KG1 (cell line): Measurements from ENCODE around the gene CD164L2.
A peak's percentile ranks its signal among the peaks of the same experiment; 100 is the strongest.

Source experiments
- DNase-seq: peaks from one replicate; lab custom pipeline; 2025; lab: John Stamatoyannopoulos, UW

CD164L2 gene

DNA sequence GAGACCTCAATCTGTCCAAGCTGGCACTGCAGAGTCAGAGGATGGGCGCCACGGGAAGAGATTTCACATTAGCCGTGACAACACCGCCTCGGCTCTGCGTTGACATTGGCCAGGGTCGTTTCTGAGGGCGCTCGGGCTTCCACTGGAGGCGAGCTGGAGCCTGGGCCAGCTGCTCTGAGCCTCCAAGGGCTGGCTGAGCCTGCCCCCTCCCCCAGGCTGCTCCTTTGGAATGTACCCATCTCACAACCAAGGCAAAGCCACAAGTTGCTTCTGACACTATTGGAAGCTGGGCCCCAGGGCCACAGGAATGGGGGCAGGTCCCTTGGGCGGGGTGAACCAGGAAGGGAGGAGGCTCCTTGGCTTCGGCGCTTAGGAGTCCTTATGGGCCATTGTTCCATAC, 21.9 kb upstream of the CD164L2 start:
- no peak for DNase-seq

DNA sequence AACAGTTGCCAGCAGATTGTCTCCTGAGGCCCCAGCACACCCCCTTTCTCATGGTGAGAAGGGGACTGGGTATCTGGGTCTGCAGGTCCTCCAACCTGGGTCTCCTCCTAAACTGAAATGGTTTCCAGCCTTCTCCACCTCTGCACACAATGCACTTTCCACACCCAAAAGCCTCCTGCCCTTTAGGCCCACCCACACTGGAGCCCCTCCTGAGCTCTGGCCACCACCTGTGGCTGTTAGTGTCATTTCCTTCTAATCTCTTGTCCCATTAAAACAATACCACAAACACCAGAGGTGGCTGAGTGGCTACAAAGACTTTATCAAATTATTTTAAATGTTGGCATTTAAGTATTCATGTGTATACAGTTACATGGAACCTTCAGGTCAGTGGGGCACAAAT, 20.8 kb upstream of the CD164L2 start:
- peak; percentile 8 for DNase-seq

DNA sequence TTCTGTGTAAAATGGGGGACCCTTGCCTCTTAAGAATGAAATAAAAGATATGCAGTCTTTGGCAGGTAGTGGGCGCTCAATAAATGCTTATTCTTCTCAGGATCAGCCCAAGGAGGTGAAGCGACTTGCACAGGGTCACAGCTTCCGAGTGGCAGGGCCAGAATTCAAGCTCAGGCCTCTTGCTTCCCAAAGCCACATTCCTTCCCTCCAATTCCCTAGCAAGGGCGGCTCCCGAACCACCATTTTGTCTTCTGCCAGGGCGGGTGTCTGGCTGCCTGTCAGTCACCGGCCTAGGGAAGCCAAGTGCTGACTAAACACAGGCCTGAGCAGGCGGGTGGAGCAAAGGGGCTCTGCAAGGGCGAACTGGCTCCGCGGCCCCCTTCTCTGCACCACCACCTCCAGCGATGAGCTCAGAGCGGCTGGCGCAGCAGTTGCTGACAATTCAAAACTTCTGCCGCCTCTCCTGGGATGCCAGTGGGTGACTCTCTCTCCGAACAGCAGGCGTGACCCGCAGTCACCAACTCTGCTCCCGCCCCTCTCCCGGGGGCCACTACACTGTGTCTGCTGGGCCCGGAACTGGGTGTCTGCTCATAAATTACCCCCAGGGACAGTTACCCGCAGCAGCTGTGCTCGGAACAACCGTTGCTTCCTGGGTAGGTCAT, 20.1 kb upstream of the CD164L2 start:
- peak; percentile 70 for DNase-seq

DNA sequence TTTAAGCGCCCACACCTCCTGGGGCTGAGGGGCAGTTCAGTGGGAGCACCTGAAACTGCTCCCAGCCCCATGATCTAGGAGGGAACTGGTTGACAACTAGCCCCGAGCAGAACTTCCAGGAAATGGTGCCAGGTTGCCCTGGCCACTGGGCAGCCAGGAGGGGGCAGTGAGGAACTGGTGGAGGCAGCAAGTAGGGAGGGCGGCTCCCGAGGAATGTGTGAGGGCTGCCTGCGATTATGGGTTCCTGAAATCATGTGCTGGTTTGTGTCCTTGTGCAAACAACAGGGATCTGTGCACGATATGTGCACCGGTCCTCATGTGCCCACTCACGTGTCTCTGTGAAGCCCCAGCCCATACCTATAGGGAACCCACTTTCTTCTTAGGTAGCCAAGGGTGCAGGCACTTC, 19.2 kb upstream of the CD164L2 start:
- no peak for DNase-seq

DNA sequence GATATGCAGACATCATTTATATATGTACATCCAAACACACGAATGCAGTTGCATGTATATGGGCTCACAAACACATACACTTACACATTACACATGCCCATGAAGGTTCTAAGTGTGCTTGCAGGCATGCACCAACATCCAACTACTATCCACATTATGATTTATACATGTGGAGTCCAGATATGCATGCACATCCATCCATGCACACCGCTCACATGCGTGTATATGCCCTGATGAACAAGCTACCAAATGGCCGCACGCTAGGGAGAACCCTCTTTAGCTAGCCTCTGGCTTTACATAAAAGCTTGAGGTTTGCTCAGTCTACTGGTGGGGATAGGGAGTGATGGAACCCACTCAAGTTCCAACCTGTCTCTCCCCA, 17.8 kb upstream of the CD164L2 start:
- DNase-seq = no peak

DNA sequence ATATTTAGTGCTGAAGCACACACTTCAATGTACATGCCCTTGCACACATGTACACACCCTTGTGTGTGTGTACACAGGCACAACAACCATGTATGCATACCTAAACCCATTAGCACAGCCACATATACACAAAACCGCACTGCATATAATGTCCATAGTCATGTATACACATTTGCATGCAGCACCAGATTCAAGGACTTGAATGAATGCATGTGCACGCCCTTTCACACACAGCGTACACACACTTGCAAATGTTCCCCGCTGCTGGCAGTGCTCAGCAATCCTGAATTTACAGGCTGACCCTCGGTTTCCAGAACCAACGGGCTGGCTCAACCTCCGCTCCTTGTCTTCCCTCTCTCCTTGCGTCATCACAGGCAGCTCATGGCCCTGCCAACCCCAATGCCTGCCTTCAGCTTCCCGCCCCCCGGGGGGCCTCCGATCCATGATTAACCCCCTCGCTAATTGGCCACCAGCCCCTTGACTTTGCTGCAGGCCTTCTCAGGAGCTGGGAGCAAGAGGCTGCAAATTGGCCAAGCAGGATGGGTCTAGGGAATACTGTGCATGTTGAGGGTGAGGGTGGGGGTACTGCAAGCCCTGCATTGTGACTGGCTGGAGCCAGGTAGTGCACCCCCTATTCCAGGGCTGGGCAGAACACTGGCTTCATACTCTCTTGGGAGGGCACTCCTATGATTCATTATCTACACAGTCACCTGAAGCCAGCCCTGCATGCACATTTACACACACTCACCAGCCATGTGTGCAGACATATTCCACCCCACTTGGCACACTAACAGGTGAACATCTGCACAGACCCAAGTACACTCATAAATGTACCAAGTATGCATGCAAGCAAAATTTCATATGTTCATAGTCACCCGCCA, 17.2 kb upstream of the CD164L2 start:
- DNase-seq = no peak

DNA sequence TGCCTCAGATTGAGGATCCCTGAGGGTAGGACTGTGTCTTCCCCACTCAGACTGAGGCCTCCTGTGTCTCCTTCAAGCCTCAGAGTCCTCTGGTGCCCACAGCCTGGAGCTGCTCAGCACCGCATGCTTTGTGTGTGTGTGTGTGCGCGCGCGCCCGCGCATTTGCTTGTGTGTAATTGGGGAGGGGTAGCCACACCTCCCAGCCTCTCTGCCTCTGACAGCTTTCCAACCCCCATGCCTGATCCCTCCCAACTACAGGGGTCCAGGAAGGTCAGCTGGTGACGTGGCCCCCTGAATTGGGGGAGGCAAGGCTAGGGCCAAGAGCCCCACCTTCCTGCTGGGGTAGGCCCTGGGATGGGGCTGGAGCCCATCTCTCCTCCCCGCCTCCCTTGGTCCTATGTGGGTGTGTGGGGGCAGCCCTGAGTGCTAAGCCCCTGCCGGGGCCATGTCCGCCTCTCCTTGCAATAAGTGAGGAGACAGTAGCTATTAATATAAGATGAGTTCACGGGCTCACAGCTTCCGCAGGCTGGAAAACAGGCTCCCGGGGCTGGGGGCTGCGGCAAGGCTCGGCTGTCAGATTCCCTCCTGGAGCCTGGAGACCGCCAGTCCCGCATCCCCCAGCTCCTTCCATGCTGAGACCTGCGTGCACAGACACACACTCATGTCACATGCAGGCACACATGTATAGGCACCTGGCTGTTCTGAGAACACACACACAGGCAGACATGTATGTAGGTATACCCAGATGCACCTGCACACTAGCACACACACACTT, 16.3 kb upstream of the CD164L2 start:
- no peak for DNase-seq

DNA sequence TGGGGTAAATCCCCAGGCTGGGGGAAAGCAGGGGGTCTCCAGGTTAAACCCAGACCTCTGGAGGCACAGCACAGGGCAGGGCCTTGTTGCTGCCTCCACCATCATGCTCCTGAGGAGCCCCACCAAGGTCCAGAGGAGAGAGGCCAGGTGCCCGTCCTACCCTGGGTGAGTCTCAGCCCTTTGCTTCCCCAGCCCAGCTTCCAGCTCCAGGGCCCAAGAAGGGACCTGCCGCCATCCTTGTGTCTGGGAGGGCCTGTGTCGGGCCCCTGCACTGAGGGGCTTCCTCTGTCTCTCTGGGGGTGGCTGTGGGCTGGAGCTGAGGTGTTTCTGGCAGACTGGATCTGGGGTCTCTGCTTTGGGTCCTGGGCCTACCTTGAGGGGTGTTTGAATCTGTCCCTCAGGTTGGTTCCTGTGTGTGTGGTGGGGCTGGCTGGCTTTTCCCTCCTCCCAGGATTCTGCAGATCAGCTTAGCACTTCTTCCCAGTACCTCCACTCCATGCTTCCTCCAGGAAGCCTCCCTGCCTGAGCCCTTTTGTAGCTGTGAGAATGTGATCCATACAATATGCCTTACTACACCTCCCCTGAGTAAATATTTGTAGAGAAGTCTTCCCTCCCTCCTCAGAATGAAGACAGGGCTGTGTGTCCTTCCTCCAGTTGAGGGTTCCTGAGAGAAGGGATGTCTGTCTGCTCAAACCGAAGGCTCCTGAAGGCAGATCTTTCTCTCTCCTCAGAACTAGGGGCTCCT, 15.4 kb upstream of the CD164L2 start:
- no peak for DNase-seq

DNA sequence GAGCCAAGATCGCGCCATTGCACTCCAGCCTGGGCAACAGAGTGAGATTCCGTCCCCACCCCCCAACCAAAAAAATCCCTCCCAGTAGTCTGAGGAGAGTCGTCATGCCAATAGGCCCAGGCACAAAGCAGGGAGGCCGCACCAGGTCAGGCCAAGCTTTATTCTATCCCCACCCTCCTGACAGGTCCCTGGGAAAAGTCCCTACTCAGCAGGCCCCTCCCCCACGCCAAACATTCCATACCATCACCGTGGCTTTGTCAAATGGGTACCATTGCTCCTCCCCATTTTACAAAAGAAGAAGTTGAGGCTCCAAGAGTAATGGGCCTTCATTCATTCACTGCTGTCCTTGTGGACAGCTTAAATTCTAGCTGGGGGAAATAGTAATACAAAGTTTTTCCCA, 14.6 kb upstream of the CD164L2 start:
- DNase-seq = no peak

DNA sequence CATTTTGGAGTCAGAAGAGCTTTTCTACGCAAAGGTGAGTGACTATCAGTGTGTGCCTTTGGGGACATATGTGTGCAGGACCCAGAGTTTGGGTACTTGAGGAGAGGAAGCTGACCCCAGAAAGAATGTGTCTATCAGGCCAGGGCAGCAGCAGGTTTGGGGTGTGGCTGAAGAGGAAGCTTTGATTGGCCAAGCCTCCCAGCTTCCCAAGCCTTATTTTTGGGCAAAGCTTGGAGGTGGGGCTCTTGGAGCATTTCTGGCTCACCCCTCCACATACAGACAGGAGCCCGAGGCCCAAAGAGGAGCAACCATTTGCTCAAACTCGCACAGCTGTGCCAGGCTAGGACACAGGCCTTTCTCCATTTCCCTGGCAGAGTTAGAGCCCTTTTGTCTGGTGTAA, 14.0 kb upstream of the CD164L2 start:
- no peak for DNase-seq

DNA sequence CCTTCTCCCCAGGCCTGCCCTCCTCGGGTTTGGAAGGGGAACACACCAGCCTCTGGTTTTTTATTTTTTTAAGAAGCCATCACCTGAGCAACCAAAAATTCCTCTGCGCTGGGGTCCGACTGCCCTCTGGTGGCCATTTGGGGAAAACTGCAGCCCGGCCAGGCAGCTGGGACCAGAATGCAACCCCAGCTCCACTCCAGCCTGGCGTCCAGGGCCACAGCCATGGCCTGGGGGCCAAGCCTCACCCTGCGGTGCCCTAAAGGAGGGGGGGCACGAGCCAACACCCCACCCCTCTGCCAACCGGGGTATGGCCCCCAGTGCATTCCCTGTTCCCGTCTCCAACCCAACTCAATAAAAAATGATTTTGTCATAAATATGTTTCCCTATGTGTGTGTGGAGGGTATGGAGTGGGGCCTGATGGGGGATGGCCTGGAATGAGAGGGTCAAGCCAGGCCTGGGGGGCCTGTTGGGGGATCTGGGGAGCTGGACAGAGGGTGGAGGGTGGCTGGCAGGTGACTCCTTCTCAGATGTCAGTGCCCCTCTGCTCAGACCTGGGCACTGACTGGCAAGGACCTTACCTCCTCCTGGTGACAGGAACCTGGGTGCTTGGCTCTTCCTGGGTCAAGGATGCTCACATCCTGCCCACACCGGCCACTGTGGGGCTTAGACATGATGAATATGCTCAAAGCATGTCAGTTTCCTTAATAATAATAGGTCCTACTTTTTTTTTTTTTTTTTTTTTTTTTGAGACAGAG, 12.5 kb upstream of the CD164L2 start:
- peak; percentile 64 for DNase-seq

DNA sequence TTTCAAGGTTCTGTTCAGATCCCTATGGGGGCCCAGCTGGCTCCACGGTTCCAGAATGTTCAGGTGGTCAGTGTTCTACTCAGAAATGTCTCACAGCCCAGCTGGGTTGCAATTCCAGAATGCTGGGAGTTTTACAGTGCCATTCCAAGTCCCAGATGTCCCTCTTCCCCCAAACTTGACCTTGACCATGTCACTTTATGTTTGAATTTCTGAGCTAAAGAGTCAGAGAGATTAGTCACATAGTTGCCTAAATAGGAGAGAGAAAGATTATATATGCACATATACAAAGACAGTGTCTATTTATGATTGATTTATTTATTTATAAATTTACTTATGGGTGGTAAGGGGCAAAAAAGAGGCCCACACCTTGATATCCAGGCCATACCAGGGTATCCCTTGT, 11.8 kb upstream of the CD164L2 start:
- DNase-seq = no peak

DNA sequence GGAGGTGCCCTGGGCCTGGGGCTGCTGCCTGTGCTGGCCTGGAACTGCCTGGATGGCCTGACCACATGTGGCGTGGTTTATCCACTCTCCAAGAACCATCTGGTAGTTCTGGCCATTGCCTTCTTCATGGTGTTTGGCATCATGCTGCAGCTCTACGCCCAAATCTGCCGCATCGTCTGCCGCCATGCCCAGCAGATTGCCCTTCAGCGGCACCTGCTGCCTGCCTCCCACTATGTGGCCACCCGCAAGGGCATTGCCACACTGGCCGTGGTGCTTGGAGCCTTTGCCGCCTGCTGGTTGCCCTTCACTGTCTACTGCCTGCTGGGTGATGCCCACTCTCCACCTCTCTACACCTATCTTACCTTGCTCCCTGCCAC, 11.1 kb upstream of the CD164L2 start:
- no peak for DNase-seq

DNA sequence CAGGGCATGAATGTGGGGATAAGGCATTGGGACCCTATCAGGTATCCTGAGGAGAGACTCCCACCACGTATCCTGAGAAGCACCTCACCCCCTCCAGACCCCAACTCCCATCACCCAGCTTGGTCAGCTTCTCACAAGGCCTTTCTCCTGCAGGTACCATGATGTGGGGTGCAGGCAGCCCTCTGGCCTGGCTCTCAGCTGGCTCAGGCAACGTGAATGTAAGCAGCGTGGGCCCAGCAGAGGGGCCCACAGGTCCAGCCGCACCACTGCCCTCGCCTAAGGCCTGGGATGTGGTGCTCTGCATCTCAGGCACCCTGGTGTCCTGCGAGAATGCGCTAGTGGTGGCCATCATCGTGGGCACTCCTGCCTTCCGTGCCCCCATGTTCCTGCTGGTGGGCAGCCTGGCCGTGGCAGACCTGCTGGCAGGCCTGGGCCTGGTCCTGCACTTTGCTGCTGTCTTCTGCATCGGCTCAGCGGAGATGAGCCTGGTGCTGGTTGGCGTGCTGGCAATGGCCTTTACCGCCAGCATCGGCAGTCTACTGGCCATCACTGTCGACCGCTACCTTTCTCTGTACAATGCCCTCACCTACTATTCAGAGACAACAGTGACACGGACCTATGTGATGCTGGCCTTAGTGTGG, 10.6 kb upstream of the CD164L2 start:
- no peak for DNase-seq

DNA sequence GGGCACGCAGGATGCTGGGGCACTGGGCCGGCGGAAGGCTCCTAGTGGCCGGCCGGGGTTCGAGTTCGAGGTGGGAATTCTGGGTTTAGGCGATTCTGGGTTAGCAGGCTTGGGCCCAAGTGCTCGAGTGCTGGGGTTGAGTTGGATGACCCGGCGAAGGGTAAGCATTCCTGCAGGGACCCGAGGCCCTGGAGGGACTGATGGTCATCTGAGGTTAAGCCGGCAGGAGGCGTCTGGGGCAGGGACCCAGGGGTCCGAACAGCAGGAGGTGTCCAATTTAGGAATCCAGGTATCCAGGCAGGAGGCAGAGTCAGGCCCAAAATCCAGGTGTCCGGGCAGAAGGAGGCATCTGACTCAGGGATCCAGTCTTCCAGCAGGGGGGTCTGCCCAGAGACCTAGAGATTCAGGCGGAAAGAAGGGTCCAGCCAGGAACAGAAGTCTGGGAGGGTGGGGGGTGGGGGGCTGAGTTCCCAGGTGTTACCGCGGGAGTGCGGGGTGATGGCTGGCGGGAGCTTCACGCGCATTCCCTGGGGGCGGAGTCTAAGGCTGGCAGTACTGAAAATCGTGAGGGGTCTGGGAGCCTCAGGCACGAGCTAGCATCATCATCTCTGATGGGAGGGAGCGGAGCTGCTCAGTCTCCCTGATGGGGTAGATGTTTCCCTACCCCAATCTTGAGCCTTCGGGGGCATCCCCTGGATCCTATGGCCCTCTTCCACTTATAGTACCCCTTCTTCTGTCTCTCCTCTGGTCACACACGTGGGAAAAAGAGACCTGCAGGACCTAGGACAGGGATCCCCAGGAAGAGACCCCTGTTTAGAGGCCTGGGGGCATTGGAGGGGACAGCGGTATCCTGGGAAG, 9.9 kb upstream of the CD164L2 start:
- DNase-seq = no peak

DNA sequence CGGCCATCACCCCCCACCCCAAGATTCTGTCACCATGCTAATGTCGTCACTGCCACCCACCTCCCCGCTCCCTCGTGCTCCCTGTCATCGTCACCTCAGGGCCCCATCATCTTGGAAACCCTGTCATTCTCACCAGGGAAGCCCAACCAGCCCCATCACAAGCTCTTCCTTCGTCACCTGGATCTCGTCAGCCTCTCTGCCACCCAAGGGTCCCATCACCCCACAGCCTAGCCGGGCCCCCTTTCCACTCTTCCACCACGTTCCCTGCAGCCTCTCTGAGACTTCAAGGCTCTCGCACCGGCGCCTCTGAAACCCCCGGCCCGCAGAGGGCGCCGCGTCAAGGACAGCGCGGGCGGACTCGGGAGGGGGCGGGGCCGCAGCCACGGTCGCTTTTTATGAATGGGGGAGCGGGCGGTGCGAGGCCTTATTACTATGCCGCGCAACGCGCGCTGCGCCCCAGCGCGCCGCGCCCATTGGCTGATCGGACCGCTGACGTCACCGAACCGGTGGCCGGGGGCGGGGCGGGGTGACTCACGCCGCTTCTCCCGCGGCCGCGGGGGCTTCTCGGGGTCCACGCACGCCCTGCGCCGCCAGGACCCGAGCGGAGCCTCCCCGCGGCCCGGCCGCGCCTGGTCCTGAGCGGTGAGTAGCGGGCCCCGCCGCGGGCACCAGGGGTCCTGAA, 9.1 kb upstream of the CD164L2 start, which contains the start of gene GPR3:
GPR3 (plus strand) TSS at position 527 of the 682 bp plus-strand sequence. CDS start 1,177 bp downstream, outside the sequence.
- peak; percentile 90 for DNase-seq

DNA sequence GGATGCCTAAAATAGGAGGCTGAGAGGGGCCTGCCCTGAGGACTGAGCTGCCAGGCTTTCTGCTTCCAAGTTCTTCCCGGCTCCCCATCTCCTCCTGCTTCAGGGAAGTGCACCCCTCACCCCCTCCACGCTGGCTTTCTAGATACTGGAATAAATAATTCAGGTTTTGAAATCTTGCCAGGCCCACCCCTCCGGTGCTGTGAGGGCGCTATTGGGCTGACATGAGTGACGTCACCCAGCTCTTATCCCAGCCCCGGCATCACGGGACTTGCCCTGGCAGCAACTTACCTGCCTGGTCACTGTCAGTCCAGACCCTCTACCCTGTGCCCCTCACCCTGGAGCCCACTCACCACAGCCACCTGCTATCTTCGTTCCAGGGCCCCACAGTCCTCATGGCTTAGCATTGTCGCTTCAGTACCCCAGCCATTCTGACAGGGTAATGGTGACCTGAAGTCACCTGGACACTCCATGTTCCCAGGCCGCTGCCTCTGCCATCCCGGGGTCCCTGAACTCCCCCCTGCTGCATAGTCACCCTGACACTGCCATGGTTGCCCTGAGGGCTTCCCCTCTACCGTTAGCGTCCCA, 8.5 kb upstream of the CD164L2 start:
- no peak for DNase-seq

DNA sequence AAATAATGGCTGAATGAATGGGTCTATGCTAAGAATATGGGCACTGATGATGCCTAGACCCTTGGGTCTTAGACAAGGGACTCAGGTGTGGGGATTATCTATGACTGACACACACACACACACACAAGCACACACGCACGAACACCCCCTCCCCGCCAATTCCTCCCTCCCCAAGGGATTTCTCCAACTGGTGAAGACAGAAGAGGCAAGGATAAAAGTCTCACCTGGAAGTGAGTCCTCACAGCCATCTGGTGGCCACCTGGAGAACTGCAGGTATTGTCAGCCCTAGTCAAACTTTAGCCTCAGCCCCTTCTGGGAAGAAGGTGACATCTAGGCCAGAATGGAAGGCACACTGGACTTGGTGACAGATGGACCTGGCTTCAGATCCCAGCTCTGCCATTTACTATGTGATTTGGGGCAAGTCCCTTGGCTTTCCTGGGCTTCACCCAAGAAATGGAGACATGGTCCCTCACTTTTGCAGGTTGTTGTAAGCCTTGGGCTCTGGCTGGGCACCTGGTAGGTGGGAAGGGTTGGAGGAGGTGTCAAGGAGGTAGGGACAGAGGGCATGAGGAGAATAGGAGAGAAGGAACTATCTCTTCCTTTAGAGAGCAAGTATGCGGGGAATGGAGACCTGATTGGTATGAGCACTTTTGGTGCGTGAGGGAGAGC, 5.3 kb upstream of the CD164L2 start:
- DNase-seq = peak; percentile 64
